ENCODE results near the gene TRIM39.

GRCh38 chr6:30380464-30380863 lies 53.7 kb downstream of the TRIM39 start:
- TF ChIP-seq GATA2 (IDR thresholded peaks at IDR 0.05; ENCODE audit: low read depth, low read length), result no peak
- TF ChIP-seq GATA3 (IDR thresholded peaks at IDR 0.05; ENCODE audit: low read depth, low read length), result no peak

Measured in SH-SY5Y (cell line).